SK-N-SH (cell line): Measurements from ENCODE around the gene ELOVL3.

Source experiments
- CHD2 ChIP-seq: fragments of 150-350 bp; IDR thresholded peaks from 2 replicates; pipeline ENCODE4 v1.6.1; 2018; ENCODE audit warnings: low read length; ENCODE audit not compliant: partially characterized antibody
- CTCF ChIP-seq: fragments of 200-600 bp; sonication (generic); IDR thresholded peaks from 2 replicates; pipeline ENCODE4 v1.6.1; 2017; ENCODE audit warnings: antibody characterized with exemption, mild to moderate bottlenecking, moderate library complexity
- IRF3 ChIP-seq: fragments of 150-350 bp; IDR thresholded peaks from 2 replicates; pipeline ENCODE4 v1.6.1; 2016; ENCODE audit warnings: mild to moderate bottlenecking, low read depth, low read length
- NFIC ChIP-seq: IDR thresholded peaks from 2 replicates; pipeline ENCODE4 v1.4.0; 2012; ENCODE audit warnings: borderline replicate concordance

- no peak for TF ChIP-seq IRF3
- no peak for TF ChIP-seq CHD2
- no peak for TF ChIP-seq CTCF
- no peak for TF ChIP-seq NFIC
Measured at GRCh38 chr10:102191956-102192355, 34.1 kb upstream of the ELOVL3 start.
